ENCODE measurements around the gene RPS6KA5.
"Not testable (repeated sequence)": the region's sequence is repeated elsewhere in the genome, so short reads cannot be mapped to it uniquely, and the experiment has no call there.

The RPS6KA5 gene

GRCh38 chr14:90827919-90828610 lies 232.4 kb downstream of the RPS6KA5 start:
- peak; percentile 97 for DNase-seq

GRCh38 chr14:90823542-90823941 lies 236.9 kb downstream of the RPS6KA5 start:
- DNase-seq: not testable (repeated sequence)

- DNase-seq: peak; percentile 85
Measured at GRCh38 chr14:90820958-90821357, 239.5 kb downstream of the RPS6KA5 start.

GRCh38 chr14:90819734-90820393 lies 240.6 kb downstream of the RPS6KA5 start:
- no peak for DNase-seq

- no peak for DNase-seq
Measured at GRCh38 chr14:90818715-90819114, 241.7 kb downstream of the RPS6KA5 start.

- DNase-seq: no peak
Measured at GRCh38 chr14:90816681-90817436, 243.6 kb downstream of the RPS6KA5 start.

- DNase-seq: peak; percentile 69
Measured at GRCh38 chr14:90815822-90816662, 244.4 kb downstream of the RPS6KA5 start, which contains the start of gene TTC7B. Gene TTC7B (minus strand): TSS chr14:90816430. CDS start chr14:90816295, 135 bp downstream.

- DNase-seq: no peak
Measured at GRCh38 chr14:90815572-90815821, 244.9 kb downstream of the RPS6KA5 start.

- no peak for DNase-seq
Measured at GRCh38 chr14:90814806-90815571, 245.5 kb downstream of the RPS6KA5 start.

GRCh38 chr14:90813442-90813841 lies 247.0 kb downstream of the RPS6KA5 start:
- peak; percentile 49 for DNase-seq

GRCh38 chr14:90812109-90812508 lies 248.3 kb downstream of the RPS6KA5 start:
- no peak for DNase-seq

GRCh38 chr14:90811641-90812040 lies 248.8 kb downstream of the RPS6KA5 start:
- DNase-seq: no peak

GRCh38 chr14:90810806-90811205 lies 249.6 kb downstream of the RPS6KA5 start:
- no peak for DNase-seq

GRCh38 chr14:90809530-90810312 lies 250.7 kb downstream of the RPS6KA5 start:
- no peak for DNase-seq

GRCh38 chr14:90808759-90809529 lies 251.5 kb downstream of the RPS6KA5 start:
- DNase-seq: no peak

- DNase-seq: no peak
Measured at GRCh38 chr14:90807060-90807459, 253.4 kb downstream of the RPS6KA5 start.

GRCh38 chr14:90805662-90806540 lies 254.5 kb downstream of the RPS6KA5 start:
- peak; percentile 69 for DNase-seq

GRCh38 chr14:90805084-90805391 lies 255.4 kb downstream of the RPS6KA5 start:
- DNase-seq: no peak

GRCh38 chr14:90804292-90805083 lies 256.0 kb downstream of the RPS6KA5 start:
- DNase-seq: no peak

Data from hematopoietic multipotent progenitor cell treated with erythropoietin and hydrocortisone succinate and interleukin-3 and kit ligand, for 4 days (in vitro differentiated cells).